Cortex of kidney (tissue), 1 donor: ENCODE results near the gene IRF8.
"Not testable (repeated sequence)": the region's sequence is repeated elsewhere in the genome, so short reads cannot be mapped to it uniquely, and the experiment has no call there.

ENCODE experiments used
- DNase-seq: peaks from one replicate; lab custom pipeline; 2025; lab: John Stamatoyannopoulos, UW

The IRF8 gene

DNA sequence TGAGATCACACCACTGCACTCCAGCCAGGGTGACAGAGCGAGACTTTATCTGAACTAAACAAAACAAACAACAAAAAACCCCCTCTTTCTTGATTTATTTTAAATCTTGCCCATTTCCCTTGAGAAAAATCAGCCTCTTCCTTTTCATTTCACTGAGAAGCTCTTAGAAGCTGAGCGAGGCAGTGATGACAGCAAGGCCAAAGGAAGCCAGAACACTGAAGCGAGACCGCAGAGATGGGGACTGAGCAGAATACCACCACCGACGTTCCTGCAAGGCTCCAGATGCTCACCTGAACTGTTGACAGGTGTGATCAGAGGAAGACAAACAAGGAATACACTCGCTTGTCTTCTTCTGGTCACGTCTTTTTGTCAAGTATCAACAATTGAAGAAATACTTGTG lies 30.5 kb upstream of the IRF8 start:
- DNase-seq: no peak

DNA sequence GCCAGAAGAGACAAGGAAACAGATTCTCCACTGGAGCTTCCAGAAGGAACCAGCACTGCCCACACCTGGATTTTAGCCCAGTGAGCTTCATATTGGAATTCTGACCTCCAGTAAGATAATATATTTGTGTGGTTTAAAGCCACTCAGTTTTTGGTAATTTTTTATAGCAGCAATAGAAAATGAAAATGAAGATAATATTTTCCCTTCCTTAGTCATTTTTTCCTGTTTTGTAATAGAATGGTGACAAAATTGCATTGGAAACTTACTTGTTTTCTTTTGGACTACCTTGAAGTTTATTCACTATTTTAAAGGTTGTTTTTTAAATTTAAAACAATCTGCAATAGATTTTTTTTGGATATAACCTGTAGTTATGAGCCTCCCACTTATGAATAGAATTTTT lies 29.8 kb upstream of the IRF8 start:
- DNase-seq: no peak

DNA sequence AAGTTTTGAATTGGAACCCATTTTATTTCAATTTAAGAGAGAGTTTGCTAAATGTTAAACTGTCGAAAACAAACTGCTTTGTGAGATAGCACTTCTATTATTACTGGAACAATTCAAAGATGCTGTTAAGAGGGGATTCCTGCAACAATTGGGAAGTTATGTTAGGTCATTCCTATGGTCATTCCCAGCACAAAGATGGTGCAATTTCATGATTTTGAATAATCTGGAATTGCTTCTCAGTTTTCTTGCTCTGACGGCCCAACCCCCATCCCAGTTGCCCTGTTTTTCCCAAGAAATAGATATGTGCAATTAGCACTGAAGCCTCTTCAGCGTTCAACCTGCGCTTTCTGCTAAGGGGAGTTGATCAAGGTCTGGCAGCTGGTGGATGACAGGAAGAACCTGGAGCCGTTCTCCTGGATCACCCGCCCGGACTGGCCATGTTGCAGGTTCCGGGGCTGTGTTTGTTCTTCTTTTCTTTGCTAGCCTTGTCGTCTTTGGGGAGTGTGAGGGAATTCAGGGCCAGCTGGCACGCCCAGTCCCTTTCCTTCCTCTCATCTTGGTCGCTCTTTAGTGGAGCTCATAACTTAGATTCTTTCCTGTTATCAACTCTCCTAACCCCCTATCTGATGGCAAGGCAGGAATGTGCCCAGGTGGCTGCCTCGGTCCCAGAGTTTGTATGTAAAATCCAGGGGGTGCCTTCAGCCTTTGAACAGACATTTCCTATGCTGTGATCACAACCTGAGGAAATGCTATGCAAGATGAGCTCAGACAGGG lies 29.0 kb upstream of the IRF8 start:
- no peak for DNase-seq

DNA sequence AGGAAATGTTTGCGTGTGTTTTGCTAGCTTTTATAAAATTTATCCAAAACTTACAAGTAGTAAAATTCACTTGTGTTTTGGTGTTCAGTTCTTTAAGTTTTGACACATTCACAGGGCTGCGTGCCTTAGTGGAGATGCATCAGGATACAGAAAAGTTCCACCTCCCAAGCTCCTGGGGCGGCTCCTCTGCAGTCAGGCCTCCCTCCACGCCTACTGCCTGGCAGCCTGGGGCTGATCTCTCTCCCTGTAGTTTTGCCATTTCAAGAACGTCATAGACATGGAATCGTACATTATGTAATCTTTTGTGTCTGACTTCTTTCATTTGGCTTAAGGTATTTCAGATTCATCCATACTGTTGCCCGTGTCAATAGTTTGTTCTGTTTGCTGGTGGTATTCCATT lies 27.2 kb upstream of the IRF8 start:
- no peak for DNase-seq

DNA sequence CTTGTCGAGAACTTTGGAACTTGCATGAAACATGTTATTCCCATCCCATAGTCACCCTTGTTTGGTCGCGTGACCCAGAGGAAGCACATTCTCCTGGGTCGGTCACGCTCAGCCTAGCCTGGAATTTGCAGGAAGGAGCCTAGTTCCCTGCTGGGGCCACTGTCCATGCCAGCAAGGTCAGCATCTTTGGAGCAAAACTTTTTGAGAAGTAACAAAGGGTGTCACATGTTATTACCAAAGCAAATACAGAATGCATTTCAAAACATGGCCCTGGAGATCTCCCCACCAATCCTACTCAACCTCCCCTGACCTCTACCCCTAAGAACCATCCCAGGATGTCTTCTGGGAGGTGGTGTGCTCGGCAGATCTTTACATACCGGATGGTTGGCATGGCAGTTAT lies 26.2 kb upstream of the IRF8 start:
- DNase-seq: no peak

DNA sequence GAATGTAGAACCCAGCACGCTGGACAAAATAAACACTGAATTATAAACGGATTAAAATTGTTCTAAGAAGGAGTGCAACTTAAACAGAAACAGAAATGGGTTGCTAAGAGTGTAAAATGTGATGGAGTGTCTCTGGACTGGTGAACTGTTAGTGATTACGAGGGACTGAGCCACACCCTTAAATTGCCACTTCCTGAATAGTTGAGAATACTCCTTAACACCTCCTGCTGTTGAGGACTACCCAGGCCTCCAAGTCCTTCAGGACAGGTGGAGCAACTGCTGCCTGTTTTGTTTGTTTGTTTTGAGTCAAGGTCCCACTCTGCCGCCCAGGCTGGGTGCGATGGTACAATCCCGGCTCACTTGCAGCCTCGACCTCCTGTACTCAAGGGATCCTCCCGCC lies 25.8 kb upstream of the IRF8 start:
- no peak for DNase-seq

DNA sequence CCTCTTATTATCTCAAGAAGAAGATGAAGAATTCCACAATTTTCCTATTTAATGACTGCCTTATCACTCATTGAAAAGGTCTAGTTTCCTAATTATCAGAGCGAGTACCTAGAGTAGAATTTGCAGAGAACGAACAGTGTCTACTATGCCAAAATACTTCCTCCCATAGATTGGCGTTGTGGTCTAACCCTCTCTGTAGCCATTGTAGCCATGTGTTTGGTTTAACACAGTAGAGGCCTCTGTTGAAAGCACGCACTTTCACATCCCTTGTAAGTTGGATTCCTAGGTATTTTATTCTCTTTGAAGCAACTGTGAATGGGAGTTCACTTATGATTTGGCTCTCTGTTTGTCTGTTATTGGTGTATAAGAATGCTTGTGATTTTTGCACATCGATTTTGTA lies 24.9 kb upstream of the IRF8 start:
- not testable (repeated sequence) for DNase-seq

DNA sequence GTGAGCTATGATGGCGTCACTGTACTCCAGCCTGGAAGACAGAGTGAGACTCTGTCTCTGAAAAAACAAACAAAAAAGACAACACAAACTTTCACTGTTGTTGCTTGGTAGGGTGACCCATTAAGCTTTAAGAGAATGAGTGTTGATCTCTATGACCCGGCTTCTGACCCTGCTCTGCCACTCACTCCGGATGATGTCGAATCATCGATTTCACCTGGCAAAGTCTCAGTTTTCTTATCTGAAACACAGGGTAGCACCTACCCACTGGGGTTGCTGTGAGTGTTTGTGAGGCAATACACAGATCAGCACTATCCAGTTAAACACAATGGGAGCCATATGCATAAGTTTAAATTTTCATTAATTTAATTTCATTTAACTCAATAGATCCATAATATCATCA lies 20.6 kb upstream of the IRF8 start:
- no peak for DNase-seq

DNA sequence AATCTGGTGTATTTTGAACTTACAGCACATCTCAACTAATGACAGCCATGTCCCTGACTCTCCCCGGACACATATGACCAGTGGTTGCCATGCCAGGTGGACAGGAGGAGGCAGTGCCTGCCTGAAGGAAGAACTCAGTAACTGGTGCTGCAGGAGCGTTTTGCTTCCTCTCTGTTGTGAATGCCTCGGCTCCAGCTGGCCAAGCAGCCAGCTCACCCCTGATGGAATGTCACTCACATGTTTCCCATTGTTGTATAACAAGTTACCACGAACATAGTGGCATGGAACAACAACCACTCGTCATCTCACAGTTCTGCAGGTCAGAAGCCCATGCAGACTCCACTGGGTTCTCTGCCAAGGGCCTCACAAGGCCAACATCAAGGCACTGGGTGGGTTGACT lies 20.1 kb upstream of the IRF8 start:
- no peak for DNase-seq

DNA sequence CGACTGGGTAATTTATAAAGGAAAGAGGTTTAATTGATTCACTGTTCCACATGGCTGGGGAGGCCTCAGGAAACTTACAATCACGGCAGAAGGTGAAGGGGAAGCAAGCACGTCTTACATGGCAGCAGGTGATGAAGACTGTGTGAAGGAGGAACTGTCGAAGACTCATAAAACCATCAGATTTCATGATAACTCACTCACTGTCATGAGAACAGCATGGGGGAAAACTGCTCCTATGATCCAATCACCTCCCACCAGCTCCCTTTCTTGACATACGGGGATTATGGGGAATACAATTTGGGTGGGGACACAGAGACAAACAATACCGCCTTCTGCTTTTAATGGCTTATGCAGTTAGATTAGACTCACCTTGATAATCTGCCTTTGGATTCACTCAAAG lies 19.4 kb upstream of the IRF8 start:
- DNase-seq: no peak

DNA sequence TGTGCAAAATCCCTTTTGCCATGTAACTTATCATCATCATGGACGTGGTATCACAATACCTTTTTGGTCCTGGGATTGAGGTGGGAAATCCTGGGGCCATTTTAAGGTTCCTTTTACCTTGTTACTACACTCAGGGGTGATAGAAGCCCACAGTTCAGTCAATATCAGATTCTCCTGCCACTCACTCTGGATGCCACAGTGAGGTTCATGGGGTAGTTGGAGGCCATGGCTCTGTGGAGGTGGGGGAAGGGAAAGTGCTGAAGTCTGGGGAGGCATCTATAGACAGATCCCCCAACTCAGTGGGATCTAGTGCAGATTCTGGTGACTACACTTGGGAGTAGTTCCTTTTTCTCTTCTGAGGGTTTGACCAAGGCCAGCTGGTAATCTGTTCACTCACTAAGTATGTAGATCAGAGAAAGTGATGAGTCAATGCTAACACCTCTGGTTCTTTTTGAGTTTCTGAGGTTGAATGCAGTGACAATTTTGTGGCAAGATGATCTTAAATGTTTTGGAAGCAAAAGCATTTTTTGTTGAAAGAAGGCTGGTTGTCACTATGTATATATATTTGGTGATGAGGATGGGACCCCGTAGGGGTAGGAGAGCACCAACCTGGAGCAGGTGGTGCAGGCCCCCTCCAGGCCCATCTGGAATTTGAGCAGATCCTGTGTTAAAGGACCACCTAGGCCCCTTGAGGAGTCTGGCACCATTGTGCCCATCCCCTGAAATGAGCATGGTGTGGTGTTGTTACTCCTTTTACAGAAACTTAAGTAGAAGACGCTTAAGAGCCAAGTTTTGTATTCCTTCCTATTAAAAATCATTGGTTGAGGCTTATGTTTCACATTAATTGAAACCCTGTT lies 18.8 kb upstream of the IRF8 start:
- DNase-seq: no peak

DNA sequence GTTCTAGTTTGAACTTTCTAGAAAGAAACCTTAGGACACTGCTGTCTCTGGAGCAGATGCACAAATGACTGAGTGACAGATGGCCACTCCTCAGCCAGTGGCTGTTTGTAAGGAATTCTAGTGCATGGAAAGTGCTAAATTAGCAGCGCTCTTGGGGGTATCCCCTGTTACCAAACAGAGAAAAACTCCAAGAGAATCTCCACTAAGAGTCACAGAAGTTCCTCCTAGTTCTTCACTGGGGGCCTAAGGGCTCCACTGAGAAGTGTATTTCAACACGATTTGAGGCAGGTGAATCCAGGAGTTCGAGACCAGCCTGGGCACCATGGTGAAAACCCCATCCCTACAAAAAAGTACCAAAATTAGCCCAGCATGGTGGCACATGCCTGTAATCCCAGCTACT lies 18.1 kb upstream of the IRF8 start:
- no peak for DNase-seq

DNA sequence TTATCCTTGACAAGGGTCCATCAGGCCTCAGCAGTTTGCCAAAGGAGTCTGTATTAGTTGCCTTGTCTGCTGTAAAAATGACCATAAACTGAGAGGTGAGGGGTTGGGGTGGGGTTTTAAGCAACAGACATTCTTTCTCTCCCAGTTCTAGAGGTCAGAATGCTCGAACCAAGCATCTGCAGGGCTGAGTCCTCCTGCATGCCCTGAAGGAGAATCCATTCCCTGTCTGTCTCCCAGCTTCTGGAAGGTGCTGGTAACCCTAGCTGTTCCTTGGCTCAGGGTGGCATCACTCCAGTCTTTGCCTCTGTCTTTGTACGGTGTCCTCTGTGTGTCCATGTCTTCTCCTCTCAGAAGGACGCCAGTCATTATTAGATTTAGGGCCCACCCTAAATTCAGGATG lies 17.5 kb upstream of the IRF8 start:
- DNase-seq: no peak

DNA sequence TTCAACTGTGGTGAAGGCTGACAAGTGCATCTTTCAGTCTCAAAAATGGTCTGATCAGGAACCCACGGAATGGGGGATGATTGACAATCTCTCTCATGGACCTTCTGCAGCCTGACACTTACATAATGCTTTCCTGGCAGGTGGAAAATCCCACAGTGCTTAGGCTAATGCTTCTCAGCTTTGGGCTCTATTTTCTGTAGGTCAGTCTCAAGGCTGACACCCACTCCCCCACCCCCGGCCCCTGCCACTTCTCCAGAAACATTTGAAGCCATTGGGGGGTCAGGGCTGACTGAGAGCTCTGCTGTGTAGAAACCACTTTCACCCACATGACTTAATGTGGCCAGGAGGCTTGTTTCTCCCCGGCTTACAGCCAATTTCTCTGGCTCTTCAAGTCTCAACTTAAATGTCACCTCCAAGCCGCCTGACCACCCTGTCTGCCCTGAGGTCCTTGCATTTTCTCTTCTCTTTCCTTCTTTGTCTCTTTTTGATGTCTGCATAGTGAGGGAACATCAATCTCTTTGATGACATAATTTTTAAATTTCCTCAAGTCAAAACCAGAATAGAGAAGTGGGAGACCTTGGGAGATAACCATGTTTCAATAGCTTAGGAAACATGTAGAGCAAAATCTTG lies 16.7 kb upstream of the IRF8 start:
- DNase-seq: no peak

DNA sequence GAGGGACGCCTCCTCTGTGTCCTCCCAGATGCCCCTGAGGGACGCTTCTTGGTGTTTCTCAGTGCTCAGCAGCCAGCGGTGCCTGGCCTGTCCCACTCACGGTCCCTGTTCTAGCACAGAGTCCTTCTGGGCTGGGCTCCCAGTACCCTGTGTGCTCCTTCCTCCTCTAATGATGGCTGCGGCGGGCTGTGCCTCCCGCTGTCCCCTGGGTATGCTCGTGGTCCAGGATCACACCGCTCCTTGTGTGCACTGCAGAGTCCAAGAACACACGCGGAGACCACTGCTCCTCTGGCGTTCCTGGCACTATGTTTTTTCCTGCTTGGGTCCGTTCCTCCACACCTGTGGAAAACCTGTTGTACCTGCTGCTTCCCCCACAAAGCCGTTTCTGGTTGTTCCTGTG lies 15.1 kb upstream of the IRF8 start:
- no peak for DNase-seq

DNA sequence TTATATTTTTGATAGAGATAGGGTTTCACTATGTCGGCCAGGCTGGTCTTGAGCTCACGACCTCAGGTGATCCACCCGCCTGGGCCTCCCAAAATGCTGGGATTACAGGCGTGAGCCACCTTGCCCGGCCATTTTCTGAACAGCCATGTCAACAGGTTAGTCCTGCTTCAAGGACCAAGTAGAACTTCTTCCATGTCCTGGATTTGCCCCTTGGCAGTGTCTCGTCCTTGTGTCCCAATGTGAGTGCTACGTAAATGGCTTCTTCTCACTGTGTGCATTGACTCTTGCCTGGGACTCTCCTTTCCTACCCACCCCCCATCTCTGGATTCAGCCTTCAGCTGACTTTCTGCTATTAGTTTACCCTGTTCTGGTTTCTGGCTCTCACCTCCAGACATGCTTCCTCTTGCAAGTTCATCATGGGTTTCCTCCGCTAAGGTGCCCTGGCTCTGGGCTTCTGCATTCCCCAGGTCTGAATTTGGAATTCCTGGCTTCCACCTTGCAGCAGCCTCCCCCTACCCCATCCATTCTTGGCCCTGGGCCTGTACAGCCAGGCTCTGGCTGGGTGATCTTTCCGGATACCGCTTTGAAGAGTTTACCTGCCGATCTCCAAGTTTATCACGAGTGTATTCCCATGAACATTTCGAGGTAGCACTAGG lies 14.0 kb upstream of the IRF8 start:
- DNase-seq: no peak

DNA sequence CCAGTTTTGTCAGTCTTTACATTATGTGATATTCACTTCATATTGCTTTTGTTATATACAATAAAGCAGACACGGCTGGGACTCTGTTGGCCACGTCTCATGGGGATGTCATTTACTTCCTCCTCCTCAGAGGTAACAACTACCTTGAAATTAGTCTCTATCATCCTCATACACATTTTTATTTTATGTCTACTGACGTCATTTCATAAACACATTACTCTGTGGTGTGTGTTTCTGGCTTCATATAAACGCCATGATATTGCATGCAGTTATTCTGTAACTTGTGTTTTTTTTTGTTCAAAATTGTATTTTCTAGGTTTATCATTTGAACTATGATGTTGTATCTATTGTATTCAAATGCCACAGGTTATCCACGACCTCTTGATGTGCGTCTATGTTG lies 13.4 kb upstream of the IRF8 start:
- no peak for DNase-seq

DNA sequence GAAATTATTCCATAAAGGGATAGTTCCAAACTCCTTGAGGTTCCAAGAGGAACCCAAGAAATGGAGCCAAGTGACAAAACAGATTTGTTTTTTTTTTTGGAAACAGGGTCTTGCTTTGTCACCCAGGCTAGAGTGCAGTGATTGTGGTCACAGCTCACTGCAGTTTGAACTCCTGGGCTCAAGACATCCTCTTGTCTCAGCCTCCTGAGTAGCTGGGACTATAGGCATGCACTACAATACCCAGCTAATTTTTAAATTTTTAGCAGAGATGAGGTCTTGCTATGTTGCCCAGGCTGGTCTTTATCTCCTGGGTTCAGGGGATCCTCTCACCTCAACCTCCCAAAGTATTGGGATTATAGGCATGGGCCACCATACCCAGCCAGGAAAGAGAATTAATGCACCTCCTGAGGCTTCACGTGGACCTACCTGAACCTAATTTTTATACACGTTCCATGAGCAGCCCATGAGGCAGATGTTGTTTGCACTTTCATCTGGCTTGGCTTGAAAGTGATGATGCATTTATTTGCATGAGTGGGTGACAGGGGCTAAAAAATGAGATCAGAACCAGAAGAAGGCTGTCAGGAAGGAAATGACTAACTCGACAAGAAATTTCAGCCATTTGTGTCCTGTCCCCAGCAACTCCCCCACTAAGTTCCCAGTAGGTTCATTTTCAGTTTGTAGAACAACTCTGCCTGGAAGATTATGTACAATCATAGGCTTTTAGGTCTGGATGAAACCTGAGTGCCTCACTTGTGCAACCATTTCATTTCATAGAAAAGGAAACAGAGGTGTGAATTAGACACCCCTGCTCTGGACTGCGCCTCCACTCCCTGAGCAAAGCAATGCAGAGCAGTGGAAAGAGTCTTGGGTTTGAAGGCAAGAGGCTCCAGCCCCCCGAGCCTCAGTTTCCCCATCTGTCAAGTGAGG lies 10.3 kb upstream of the IRF8 start:
- DNase-seq: no peak

DNA sequence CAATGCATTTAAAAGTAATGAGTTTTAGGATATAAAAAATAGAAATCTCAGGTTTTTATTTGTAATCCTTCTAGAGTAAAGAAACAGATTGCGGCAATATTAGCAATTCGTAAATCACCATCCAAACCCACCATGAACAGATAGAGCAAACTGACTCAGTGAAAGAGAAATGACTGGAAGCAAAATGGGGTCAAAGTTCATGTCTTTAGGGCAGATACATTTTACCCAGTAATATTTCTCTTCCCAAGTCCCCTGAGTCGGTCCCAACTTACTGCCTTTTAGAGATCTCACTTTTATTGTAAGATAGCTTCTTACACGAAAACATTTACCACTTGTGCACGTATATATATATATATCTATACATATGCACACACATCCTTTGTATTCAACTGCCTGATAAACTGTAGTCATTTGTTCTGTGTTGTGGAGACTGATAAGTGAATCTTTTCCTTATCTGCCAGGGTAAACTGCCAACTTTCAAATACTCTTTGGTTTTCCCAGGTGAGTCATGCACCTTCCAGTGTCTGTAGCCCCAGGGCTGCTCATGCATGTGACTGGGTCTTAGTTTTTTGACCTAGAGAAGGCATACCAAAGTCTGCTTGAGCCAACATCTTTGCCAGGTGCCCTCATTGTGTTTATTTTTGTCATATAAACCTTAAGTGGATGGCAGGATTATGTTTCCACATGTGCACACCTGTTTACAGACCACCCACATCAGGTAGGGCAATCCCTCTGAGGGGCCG lies 7.8 kb upstream of the IRF8 start:
- DNase-seq: no peak

DNA sequence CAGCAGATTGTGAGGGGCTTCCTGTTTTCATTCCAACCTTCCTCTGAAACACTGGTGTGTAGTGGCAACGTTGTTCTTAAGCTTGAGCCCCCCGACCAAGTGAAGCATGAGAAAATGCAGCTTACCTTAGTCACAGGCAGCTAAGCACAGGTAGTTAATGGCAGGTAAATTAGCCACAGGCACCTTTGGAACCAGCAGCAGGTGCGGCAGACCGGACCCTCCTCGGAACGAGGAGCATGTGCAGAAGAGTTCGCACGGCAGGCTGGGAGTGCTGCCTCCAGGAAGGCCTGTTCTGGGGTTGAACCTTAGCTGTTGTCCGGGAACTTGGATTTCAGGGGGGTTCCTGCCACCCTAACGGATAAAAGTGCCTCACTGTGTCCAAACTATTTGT lies 7.2 kb upstream of the IRF8 start:
- no peak for DNase-seq

DNA sequence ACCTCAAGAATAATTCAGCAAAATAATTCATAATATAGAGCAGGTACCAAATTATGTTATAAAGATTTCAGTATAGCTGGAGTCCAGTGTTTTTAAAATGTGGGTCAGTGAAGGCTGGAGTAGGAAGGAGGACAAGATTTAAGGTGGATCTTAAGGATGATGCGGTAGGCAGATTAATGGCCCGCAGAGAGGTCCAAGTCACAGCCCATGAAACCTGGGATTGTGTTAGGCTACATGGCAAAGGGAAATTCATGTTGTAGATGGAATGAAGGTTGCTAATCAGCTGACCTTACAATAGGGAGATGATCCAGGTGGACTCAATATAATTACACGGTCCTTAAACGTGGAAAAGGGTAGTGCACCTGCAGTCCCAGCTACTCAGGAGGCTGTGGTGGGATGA lies 6.2 kb upstream of the IRF8 start:
- no peak for DNase-seq
